Keratinocyte (primary cell): ENCODE measurements around the gene LRFN5. TPM values are rescaled to one million over a fixed set of nuclear protein-coding genes. Genes with fewer than 3 reads are reported as not detected.

ENCODE experiments used
- DNase-seq: peaks from one replicate; pipeline ENCODE4 v3.0.0-alpha.2; 2011; ENCODE audit warnings: low read depth, missing footprints, low spot score
- FAIRE-seq: peaks from 2 replicates; lab custom pipeline; 2011; peaks lifted over from hg19 to GRCh38; lab: Jason Lieb, UNC
- H2AFZ ChIP-seq: 2 replicates; pipeline ENCODE4 v1.6.0; 2012; ENCODE audit warnings: low read length, control low read depth, inconsistent platforms; ENCODE audit not compliant: control insufficient read depth
- H3K27ac ChIP-seq: 2 replicates; pipeline ENCODE4 v1.5.1; 2011; ENCODE audit warnings: low read length; ENCODE audit not compliant: control insufficient read depth, insufficient read depth
- H3K27me3 ChIP-seq: 3 replicates; pipeline ENCODE4 v1.6.0; 2011; ENCODE audit warnings: low read length; ENCODE audit not compliant: control insufficient read depth, insufficient read depth; ENCODE audit errors: extremely low read depth
- H3K36me3 ChIP-seq, 2 experiments: 2 replicates in 1 of 2; 3 replicates in 1 of 2; pipeline ENCODE4 v1.5.1; 2011; ENCODE audit warnings: low read length in 2 of 2, mild to moderate bottlenecking in 1 of 2; ENCODE audit not compliant: control insufficient read depth in 2 of 2, insufficient read depth in 2 of 2; ENCODE audit errors: extremely low read depth in 1 of 2
- H3K4me1 ChIP-seq: 3 replicates; pipeline ENCODE4 v1.5.1; 2011; ENCODE audit warnings: low read length; ENCODE audit not compliant: control insufficient read depth, insufficient read depth; ENCODE audit errors: extremely low read depth
- H3K4me2 ChIP-seq: 3 replicates; pipeline ENCODE4 v1.6.0; 2011; ENCODE audit warnings: low read depth, low read length; ENCODE audit not compliant: control insufficient read depth, insufficient read depth; ENCODE audit errors: extremely low read depth
- H3K4me3 ChIP-seq, 3 experiments: fragments of 200-600 bp in 1 of 3; sonication (generic) in 1 of 3; 2 replicates in 2 of 3; 3 replicates in 1 of 3; pipeline ENCODE4 v1.5.1; 2011 to 2016; ENCODE audit warnings: low read length in 3 of 3, mild to moderate bottlenecking in 3 of 3, control low read depth in 2 of 3, inconsistent platforms in 1 of 3, low read depth in 1 of 3, mixed read lengths in 1 of 3, mixed run types in 1 of 3, moderate library complexity in 1 of 3; ENCODE audit not compliant: control insufficient read depth in 2 of 3, insufficient read depth in 2 of 3; ENCODE audit errors: extremely low read depth in 1 of 3
- H3K79me2 ChIP-seq: 2 replicates; pipeline ENCODE4 v1.6.0; 2012; ENCODE audit warnings: low read length; ENCODE audit not compliant: control insufficient read depth, insufficient read depth
- H3K9ac ChIP-seq: 3 replicates; pipeline ENCODE4 v1.6.0; 2011; ENCODE audit warnings: low read length; ENCODE audit not compliant: control insufficient read depth, insufficient read depth; ENCODE audit errors: extremely low read depth
- H3K9me1 ChIP-seq: 3 replicates; pipeline ENCODE4 v1.6.0; 2011; ENCODE audit warnings: low read length; ENCODE audit not compliant: control insufficient read depth, insufficient read depth; ENCODE audit errors: extremely low read depth
- H3K9me3 ChIP-seq: 2 replicates; pipeline ENCODE4 v1.5.1; 2012; ENCODE audit warnings: low read depth, low read length; ENCODE audit not compliant: control insufficient read depth
- H4K20me1 ChIP-seq: 3 replicates; pipeline ENCODE4 v1.6.0; 2011; ENCODE audit warnings: low read length; ENCODE audit not compliant: control insufficient read depth, insufficient read depth; ENCODE audit errors: extremely low read depth
- CTCF ChIP-seq, 3 experiments: IDR thresholded peaks in 1 of 3; conservative IDR thresholded peaks in 1 of 3; optimal IDR thresholded peaks in 1 of 3; 2 replicates in 2 of 3; 3 replicates in 1 of 3; pipeline versions ENCODE3 to v1.5.1; 2011; ENCODE audit warnings: low read length in 3 of 3, mild to moderate bottlenecking in 3 of 3, moderate library complexity in 2 of 3, control low read depth in 1 of 3, inconsistent platforms in 1 of 3; ENCODE audit not compliant: insufficient read depth in 2 of 3; ENCODE audit errors: extremely low read depth in 1 of 3
- EZH2 ChIP-seq: IDR thresholded peaks from one replicate; pipeline ENCODE4 v1.6.1; 2012; ENCODE audit warnings: inconsistent platforms, mild to moderate bottlenecking, low read length, moderate library complexity
- dilution Hi-C: fragments of 300-500 bp; cut with MboI; formaldehyde crosslinking; loops from one replicate; pipeline ENCODE4 v1.7.0; 2020; ENCODE audit warnings: low sequenced_read_pairs; ENCODE audit not compliant: extremely low pct_ligation_motif_present
- polyA plus RNA-seq, 5 experiments: library from polyadenylated mRNA; depleted of rRNA in 3 of 5; stranded (reverse) in 3 of 5; stranded (forward) in 1 of 5; unstranded in 1 of 5; fragments of >200 nt; gene quantifications; 1 replicate in 1 of 5; 2 replicates in 3 of 5; 3 replicates in 1 of 5; pipeline versions ENCODE4 v1.2.1 to v1.2.3, GENCODE V29; 2011 to 2012; ENCODE audit warnings: missing spikeins in 2 of 5, low read depth in 1 of 5, low replicate concordance in 1 of 5

The LRFN5 gene
- polyA plus RNA-seq, 1 donor (not counting 4 experiments of a cell fraction or from before 2014, with no cell fraction given) = not detected

- no peaks in the 10 kb centered on the region for H3K79me2 ChIP-seq
- H3K4me2 ChIP-seq = no peak overlapping the region
- H3K36me3 ChIP-seq = no peaks in the 10 kb centered on the region
- no peaks in the 10 kb centered on the region for H3K9me1 ChIP-seq
- H2AFZ ChIP-seq = no peak overlapping the region
- H4K20me1 ChIP-seq = no peaks in the 10 kb centered on the region
- no peaks in the 10 kb centered on the region for H3K27me3 ChIP-seq
- TF ChIP-seq EZH2 (no peak), CTCF (optimal IDR thresholded peaks at IDR 0.05 in 1 of 3, IDR thresholded peaks at IDR 0.05 in 1 of 3, conservative IDR thresholded peaks at IDR 0.05 in 1 of 3; ENCODE audit: extremely low read depth in 1 of 3, insufficient read depth in 2 of 3, low read length in 3 of 3) (no peak)
- no peak overlapping the region for H3K27ac ChIP-seq
- no peak overlapping the region for H3K4me3 ChIP-seq
- DNase-seq = no peak
- H3K4me1 ChIP-seq = no peaks in the 10 kb centered on the region
- no peak overlapping the region for H3K9ac ChIP-seq
- dilution Hi-C loops = no loop called here
- no peaks in the 10 kb centered on the region for H3K9me3 ChIP-seq
- FAIRE-seq = no peak
Measured at GRCh38 chr14:41899416-41899815, 292.7 kb downstream of the LRFN5 start.

GRCh38 chr14:41900644-41901043, 294.0 kb downstream of the LRFN5 start:
- no peak for DNase-seq
- Histone ChIP-seq H4K20me1 (no peaks in the 10 kb centered on the region), H3K36me3 (no peaks in the 10 kb centered on the region), H3K4me2 (no peak overlapping the region), H2AFZ (no peak overlapping the region), H3K9me3 (no peaks in the 10 kb centered on the region), H3K27ac (no peak overlapping the region), H3K4me1 (no peaks in the 10 kb centered on the region), H3K27me3 (no peaks in the 10 kb centered on the region), H3K79me2 (no peaks in the 10 kb centered on the region), H3K9ac (no peak overlapping the region), H3K9me1 (no peaks in the 10 kb centered on the region), H3K4me3 (no peak overlapping the region)
- dilution Hi-C loops = no loop called here
- TF ChIP-seq CTCF (optimal IDR thresholded peaks at IDR 0.05 in 1 of 3, IDR thresholded peaks at IDR 0.05 in 1 of 3, conservative IDR thresholded peaks at IDR 0.05 in 1 of 3; ENCODE audit: extremely low read depth in 1 of 3, insufficient read depth in 2 of 3, low read length in 3 of 3) = no peak
- TF ChIP-seq EZH2 = no peak
- FAIRE-seq = no peak
